Epithelial cell of proximal tubule (primary cell): ENCODE results near the gene PHACTR4. TPM values are rescaled to one million over a fixed set of nuclear protein-coding genes. Genes with fewer than 3 reads are reported as not detected.
"Not testable (repeated sequence)": the region's sequence is repeated elsewhere in the genome, so short reads cannot be mapped to it uniquely, and the experiment has no call there.

Experiments used
- DNase-seq: peaks from one replicate; pipeline ENCODE4 v3.0.0-alpha.2; 2011; ENCODE audit warnings: low read depth
- H3K4me3 ChIP-seq: 2 replicates; pipeline ENCODE4 v1.5.1; 2011; ENCODE audit warnings: low read depth, mild to moderate bottlenecking, low read length
- total RNA-seq: library from RNA; depleted of rRNA; stranded (reverse); fragments of >200 nt; gene quantifications from 2 replicates; pipeline ENCODE4 v1.2.3, GENCODE V29; 2015
- TF ChIP-seq, protein P1 (sequence below): conservative IDR thresholded peaks from 2 replicates; pipeline ENCODE4 v1.5.1; 2012; ENCODE audit warnings: low read depth, mild to moderate bottlenecking, low read length

The PHACTR4 gene
- total RNA-seq, 1 donor from 2014 or later = 35.9 TPM

DNA sequence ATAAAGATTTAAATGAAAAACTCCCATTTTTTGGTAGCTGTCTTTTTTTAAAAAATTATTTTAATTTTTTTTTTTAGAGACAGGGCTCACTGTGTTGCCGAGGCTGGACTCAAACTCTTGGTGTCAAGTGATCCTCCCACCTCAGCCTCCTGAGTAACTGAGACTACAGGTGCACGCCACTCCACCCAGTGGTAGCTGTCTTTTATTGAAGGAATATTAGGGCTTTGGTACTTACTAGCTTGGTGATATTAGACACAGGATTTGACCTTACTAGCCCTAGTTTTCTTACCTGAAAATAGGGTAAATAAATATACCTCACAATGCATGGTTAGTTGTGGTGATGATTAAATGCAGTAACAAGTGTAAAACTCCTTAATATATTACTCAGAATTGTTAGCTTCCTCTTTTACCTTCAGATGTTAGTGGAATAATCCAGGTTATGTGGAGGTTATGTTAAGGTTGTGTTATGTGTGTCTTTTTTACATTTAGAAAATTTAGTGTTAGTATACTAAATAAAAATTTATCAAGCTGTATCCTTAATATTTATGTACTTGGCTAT, 66.8 kb downstream of the PHACTR4 start:
- no peak for DNase-seq
- TF ChIP-seq, protein P1, sequence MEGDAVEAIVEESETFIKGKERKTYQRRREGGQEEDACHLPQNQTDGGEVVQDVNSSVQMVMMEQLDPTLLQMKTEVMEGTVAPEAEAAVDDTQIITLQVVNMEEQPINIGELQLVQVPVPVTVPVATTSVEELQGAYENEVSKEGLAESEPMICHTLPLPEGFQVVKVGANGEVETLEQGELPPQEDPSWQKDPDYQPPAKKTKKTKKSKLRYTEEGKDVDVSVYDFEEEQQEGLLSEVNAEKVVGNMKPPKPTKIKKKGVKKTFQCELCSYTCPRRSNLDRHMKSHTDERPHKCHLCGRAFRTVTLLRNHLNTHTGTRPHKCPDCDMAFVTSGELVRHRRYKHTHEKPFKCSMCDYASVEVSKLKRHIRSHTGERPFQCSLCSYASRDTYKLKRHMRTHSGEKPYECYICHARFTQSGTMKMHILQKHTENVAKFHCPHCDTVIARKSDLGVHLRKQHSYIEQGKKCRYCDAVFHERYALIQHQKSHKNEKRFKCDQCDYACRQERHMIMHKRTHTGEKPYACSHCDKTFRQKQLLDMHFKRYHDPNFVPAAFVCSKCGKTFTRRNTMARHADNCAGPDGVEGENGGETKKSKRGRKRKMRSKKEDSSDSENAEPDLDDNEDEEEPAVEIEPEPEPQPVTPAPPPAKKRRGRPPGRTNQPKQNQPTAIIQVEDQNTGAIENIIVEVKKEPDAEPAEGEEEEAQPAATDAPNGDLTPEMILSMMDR = peak; percentile 21
- H3K4me3 ChIP-seq = no peak overlapping the region

DNA sequence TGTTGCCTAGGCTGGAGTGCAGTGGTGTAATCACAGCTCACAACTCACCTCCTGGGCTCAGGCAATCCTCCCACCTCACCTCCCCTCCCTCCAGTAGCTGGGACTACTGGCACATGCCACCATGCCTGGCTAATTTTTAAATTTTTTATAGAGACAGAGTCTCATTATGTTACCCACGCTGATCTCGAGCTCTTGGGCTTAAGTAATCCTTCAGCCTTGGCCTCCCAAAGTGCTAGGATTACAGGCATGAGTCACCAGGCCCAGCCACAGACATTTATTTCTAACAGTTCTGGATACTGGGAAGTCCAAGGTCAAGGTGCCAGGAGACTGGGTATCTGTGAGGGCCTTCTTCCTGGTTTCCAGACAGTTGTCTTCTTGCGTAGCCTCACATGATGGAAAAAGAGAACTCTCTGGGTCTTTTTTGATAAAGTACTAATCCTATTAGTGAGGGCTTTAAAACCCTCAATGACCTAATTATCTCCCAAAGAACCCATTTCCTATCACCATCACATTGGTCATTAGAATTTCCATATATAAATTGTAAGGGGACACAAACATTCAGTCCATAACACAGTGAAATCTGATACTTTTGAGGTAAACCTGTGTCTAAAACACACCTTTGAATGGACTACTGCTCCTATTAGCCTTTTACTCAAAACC, 67.9 kb downstream of the PHACTR4 start:
- DNase-seq = peak; percentile 86
- H3K4me3 ChIP-seq = no peak overlapping the region
- TF ChIP-seq, protein P1 = no peak

DNA sequence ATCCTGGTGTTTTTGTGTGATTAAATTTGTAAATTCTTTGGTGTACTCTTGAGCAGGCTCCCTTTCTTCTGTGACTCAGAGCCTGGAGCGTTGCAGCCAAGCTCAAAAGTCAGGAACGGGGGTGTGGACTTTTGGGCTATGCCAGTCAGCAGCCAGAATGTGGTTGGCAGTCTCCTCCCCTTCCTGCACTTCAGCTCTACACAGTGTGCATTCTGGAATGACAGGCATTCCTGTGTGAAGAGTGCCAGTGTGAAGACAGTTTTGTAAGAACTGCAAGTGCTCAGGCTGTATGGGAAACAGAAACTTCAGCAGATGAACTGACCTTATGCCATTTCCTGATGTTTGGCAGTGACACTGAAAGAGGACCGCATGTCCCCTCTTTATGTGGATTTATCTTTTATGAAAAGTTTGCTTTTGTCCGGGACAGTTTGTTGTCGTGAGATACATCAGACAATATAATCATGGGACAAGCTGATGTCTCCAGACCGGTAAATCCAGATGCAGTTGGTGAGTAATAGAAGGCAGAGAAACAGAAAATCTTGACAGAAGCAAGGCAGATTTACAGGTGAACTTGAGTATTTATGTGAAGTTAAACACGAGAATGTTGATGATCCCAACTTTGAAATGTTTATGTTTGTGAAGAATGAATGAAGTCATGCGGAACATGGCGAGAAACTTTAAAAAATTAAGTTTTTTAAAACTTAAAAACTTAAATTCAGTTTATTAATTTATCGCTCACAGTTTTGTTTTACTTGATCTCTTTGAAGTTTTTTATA, 68.6 kb downstream of the PHACTR4 start:
- TF ChIP-seq, protein P1 = no peak
- peak; percentile 94 for DNase-seq
- H3K4me3 ChIP-seq = peak overlapping the region; percentile 53

DNA sequence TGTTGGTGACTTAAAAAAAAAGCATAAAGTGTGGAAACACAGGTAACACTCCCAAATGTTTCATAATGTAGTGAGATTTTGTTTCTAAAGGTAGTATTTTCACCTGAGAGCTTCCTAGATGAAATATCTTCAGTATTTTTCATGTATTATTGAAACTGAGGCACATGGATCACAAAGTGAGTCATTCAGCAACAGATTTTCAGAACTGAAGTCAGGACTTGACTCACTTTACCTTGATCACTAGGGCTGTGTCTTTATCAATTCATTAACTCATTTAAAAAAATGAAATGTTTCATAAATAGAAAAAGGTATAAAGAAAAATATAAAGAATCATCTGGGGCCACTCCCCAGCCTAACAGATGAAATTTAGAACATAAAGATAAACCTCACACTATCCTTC, 69.8 kb downstream of the PHACTR4 start:
- H3K4me3 ChIP-seq = peak overlapping the region; percentile 28
- TF ChIP-seq, protein P1 = no peak

DNA sequence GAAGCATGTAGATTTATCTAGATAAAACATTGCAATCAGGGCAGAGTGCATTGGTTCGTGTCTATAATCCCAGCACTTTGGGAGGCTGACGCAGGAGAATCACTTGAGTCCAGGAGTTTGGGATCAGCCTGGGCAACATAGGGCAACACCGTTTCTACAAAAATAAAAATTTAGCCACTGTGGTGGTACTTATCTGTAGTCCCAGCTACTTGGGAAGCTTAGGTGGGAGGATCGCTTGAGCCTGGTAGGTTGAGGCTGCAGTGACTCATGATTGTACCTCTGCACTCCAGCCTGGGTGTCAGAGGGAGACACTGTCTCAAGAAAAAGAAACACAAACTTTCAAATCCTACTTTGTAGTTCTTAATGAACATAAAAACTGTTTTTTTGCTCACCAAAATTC, 72.1 kb downstream of the PHACTR4 start:
- no peak for DNase-seq
- TF ChIP-seq, protein P1 = no peak
- H3K4me3 ChIP-seq = no peak overlapping the region

More for the DNA sequence above, 69.8 kb downstream of the PHACTR4 start:
- DNase-seq = no peak

DNA sequence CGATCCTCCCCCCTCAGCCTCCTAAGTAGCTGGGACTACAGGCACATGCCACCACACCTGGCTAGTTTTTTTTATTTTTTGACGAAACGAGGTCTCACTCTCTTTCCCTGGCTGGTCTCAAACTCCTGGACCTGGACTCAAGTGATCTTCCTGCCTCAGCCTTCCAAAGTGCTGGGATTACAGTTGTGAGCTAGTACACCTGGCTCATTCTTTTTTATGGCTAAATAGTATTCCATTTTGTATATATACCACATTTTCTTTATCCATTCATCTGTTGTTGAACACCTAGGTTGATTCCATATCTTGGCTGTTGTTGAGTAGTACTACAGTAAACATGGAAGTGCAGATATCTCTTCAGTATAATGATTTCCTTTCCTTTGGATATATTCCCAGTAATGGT, 74.0 kb downstream of the PHACTR4 start:
- TF ChIP-seq, protein P1 = no peak
- no peak for DNase-seq
- H3K4me3 ChIP-seq = no peak overlapping the region

DNA sequence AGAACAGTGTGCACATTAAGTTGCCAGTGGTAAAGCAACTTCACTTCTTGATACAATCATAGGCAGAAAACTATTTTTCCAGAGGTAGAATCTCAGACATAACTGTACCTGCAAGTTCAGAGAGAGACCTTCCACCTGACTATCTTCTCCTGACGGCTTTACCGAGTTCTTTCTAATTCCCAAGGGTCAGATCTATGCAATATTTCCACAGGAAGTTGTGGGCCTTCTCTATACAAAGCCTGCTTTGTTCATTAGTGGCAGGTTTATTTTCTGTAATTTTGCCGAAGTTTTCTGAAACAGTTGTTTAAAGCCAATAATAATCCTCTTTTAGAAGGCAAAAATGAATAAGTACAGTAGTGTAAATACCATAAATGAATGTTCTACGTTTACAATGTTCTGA, 78.1 kb downstream of the PHACTR4 start:
- TF ChIP-seq, protein P1 = no peak
- no peak for DNase-seq

DNA sequence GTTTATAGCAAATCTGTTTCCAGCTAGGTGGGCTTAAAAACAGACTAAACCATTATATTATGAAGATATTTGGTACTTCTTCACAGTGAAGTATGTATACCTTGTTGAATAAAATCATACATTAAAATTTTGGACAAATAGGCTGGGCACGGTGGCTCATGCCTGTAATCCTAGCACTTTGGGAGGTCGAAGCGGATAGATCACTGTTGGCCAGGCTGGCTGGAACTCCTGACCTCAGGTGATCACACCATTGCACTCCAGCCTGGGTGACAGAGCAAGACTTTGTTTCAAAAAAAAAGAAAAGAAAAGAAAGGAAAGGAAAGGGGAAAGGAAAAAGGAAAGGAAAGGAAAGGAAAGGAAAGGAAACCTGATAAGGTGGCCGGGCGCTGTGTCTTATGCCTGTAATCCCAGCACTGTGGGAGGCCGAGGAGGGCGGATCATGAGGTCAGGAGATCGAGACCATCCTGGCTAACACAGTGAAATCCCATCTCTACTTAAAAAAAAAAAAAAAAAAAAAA, 78.6 kb downstream of the PHACTR4 start:
- not testable (repeated sequence) for H3K4me3 ChIP-seq, DNase-seq

More for the DNA sequence above, 78.1 kb downstream of the PHACTR4 start:
- no peak overlapping the region for H3K4me3 ChIP-seq
